Kidney epithelial cell (primary cell): ENCODE data around the gene ABCC1. TPM values are rescaled to one million over a fixed set of nuclear protein-coding genes. Genes with fewer than 3 reads are reported as not detected.
"Not testable (repeated sequence)": the region's sequence is repeated elsewhere in the genome, so short reads cannot be mapped to it uniquely, and the experiment has no call there.

Experiments
- DNase-seq: peaks from one replicate; pipeline ENCODE4 v3.0.0-alpha.2; 2010; ENCODE audit warnings: low read depth
- H3K27me3 ChIP-seq: 2 replicates; pipeline ENCODE4 v1.6.0; 2011; ENCODE audit warnings: low read length; ENCODE audit not compliant: control insufficient read depth, insufficient read depth
- H3K36me3 ChIP-seq: 2 replicates; pipeline ENCODE4 v1.5.1; 2011; ENCODE audit warnings: low read length; ENCODE audit not compliant: control insufficient read depth, insufficient read depth
- H3K4me3 ChIP-seq: 2 replicates; pipeline ENCODE4 v1.5.1; 2011; ENCODE audit warnings: low read depth, mild to moderate bottlenecking, control low read depth, low read length
- CTCF ChIP-seq: IDR thresholded peaks from 2 replicates; pipeline ENCODE4 v1.5.1; 2011; ENCODE audit warnings: mild to moderate bottlenecking, moderate library complexity, low read length, control low read depth, inconsistent platforms; ENCODE audit not compliant: insufficient read depth, poor library complexity, severe bottlenecking
- total RNA-seq: library from RNA; depleted of rRNA; stranded (reverse); fragments of >200 nt; gene quantifications from 2 replicates; pipeline ENCODE4 v1.2.3, GENCODE V29; 2015

The ABCC1 gene
- total RNA-seq, 1 donor from 2014 or later = 24.9 TPM

GRCh38 chr16:16185095-16185494, 235.7 kb downstream of the ABCC1 start:
- DNase-seq = no peak
- H3K4me3 ChIP-seq = no peak overlapping the region
- no peak for TF ChIP-seq CTCF
- no peaks in the 10 kb centered on the region for H3K27me3 ChIP-seq
- H3K36me3 ChIP-seq = no peaks in the 10 kb centered on the region

- H3K36me3 ChIP-seq = no peaks in the 10 kb centered on the region
- no peak for TF ChIP-seq CTCF
- no peak for DNase-seq
- no peaks in the 10 kb centered on the region for H3K27me3 ChIP-seq
- H3K4me3 ChIP-seq = no peak overlapping the region
Observed at GRCh38 chr16:16186820-16187219, 237.4 kb downstream of the ABCC1 start.

GRCh38 chr16:16188827-16189226, 239.4 kb downstream of the ABCC1 start:
- Histone ChIP-seq H3K4me3 (no peak overlapping the region), H3K27me3 (no peaks in the 10 kb centered on the region), H3K36me3 (no peaks in the 10 kb centered on the region)
- DNase-seq = no peak
- no peak for TF ChIP-seq CTCF

- no peak overlapping the region for H3K4me3 ChIP-seq
- no peak for DNase-seq
- H3K27me3 ChIP-seq = no peaks in the 10 kb centered on the region
- no peak for TF ChIP-seq CTCF
- no peaks in the 10 kb centered on the region for H3K36me3 ChIP-seq
Observed at GRCh38 chr16:16189842-16190241, 240.4 kb downstream of the ABCC1 start.

- no peak overlapping the region for H3K4me3 ChIP-seq
- no peak for DNase-seq
- no peak for TF ChIP-seq CTCF
- H3K27me3 ChIP-seq = no peaks in the 10 kb centered on the region
- no peaks in the 10 kb centered on the region for H3K36me3 ChIP-seq
Observed at GRCh38 chr16:16190546-16190945, 241.1 kb downstream of the ABCC1 start.

GRCh38 chr16:16190966-16191365, 241.6 kb downstream of the ABCC1 start:
- H3K36me3 ChIP-seq, DNase-seq, H3K27me3 ChIP-seq, H3K4me3 ChIP-seq: not testable (repeated sequence)
